GM19397 (cell line): ENCODE measurements around the gene C1orf185.
"Not testable (repeated sequence)": the region's sequence is repeated elsewhere in the genome, so short reads cannot be mapped to it uniquely, and the experiment has no call there.

Experiments
- ATAC-seq: cut with Tn5 transposase; IDR thresholded peaks from one replicate; pipeline ENCODE4 v1.9.1; 2021; ENCODE audit warnings: mild to moderate bottlenecking, moderate library complexity; ENCODE audit not compliant: unreplicated experiment

The C1orf185 gene

GRCh38 chr1:51133045-51133444, 31.0 kb downstream of the C1orf185 start:
- ATAC-seq, result no peak

- ATAC-seq, result not testable (repeated sequence)
Observed at GRCh38 chr1:51137696-51138095, 35.7 kb downstream of the C1orf185 start.

- ATAC-seq, result no peak
Observed at GRCh38 chr1:51139474-51139873, 37.4 kb downstream of the C1orf185 start.

GRCh38 chr1:51147394-51147793, 45.4 kb downstream of the C1orf185 start:
- no peak for ATAC-seq

- no peak for ATAC-seq
Observed at GRCh38 chr1:51154776-51155175, 52.7 kb downstream of the C1orf185 start.

GRCh38 chr1:51156752-51157151, 54.7 kb downstream of the C1orf185 start:
- ATAC-seq, result no peak

GRCh38 chr1:51157395-51157794, 55.4 kb downstream of the C1orf185 start:
- ATAC-seq, result no peak

GRCh38 chr1:51158263-51158662, 56.2 kb downstream of the C1orf185 start:
- ATAC-seq, result no peak

GRCh38 chr1:51162560-51162959, 60.5 kb downstream of the C1orf185 start:
- not testable (repeated sequence) for ATAC-seq

- ATAC-seq, result no peak
Observed at GRCh38 chr1:51165540-51165939, 63.5 kb downstream of the C1orf185 start.

- ATAC-seq, result no peak
Observed at GRCh38 chr1:51168266-51168845, 66.3 kb downstream of the C1orf185 start.

- ATAC-seq, result no peak
Observed at GRCh38 chr1:51168936-51169335, 66.9 kb downstream of the C1orf185 start.

GRCh38 chr1:51170342-51170741, 68.3 kb downstream of the C1orf185 start:
- ATAC-seq, result no peak

- ATAC-seq, result no peak
Observed at GRCh38 chr1:51172811-51173210, 70.8 kb downstream of the C1orf185 start.

GRCh38 chr1:51175278-51175677, 73.2 kb downstream of the C1orf185 start:
- no peak for ATAC-seq

- ATAC-seq, result not testable (repeated sequence)
Observed at GRCh38 chr1:51177988-51178387, 76.0 kb downstream of the C1orf185 start.

- ATAC-seq, result no peak
Observed at GRCh38 chr1:51188230-51188629, 86.2 kb downstream of the C1orf185 start.

GRCh38 chr1:51189421-51190073, 87.5 kb downstream of the C1orf185 start:
- ATAC-seq, result no peak

- ATAC-seq, result no peak
Observed at GRCh38 chr1:51190961-51191360, 88.9 kb downstream of the C1orf185 start.

GRCh38 chr1:51192213-51192843, 90.3 kb downstream of the C1orf185 start:
- ATAC-seq, result no peak

- ATAC-seq, result no peak
Observed at GRCh38 chr1:51193564-51193963, 91.5 kb downstream of the C1orf185 start.
